BLaER1 (cell line): ENCODE data around the gene CMTM4.
"Not testable (repeated sequence)": the region's sequence is repeated elsewhere in the genome, so short reads cannot be mapped to it uniquely, and the experiment has no call there.

Experiments
- H3K27ac ChIP-seq: shearing (Covaris generic); formaldehyde crosslinking; 2 replicates; pipeline ENCODE4 v1.8.1; 2022
- H3K27me3 ChIP-seq: shearing (Covaris generic); formaldehyde crosslinking; 2 replicates; pipeline ENCODE4 v1.8.1; 2022
- H3K36me3 ChIP-seq: shearing (Covaris generic); formaldehyde crosslinking; 2 replicates; pipeline ENCODE4 v1.8.1; 2022
- H3K4me1 ChIP-seq: shearing (Covaris generic); formaldehyde crosslinking; 2 replicates; pipeline ENCODE4 v1.8.1; 2022
- H3K4me2 ChIP-seq: shearing (Covaris generic); formaldehyde crosslinking; 2 replicates; pipeline ENCODE4 v1.8.1; 2022
- H3K4me3 ChIP-seq: shearing (Covaris generic); formaldehyde crosslinking; 2 replicates; pipeline ENCODE4 v1.8.1; 2022
- H3K9ac ChIP-seq: shearing (Covaris generic); formaldehyde crosslinking; 2 replicates; pipeline ENCODE4 v1.8.1; 2022
- H3K9me3 ChIP-seq: shearing (Covaris generic); formaldehyde crosslinking; 2 replicates; pipeline ENCODE4 v1.8.1; 2022
- H4K20me1 ChIP-seq: shearing (Covaris generic); formaldehyde crosslinking; 2 replicates; pipeline ENCODE4 v1.8.1; 2022
- Cebpa-rat ChIP-seq: shearing (Covaris generic); IDR thresholded peaks from 2 replicates; pipeline ENCODE4 v1.8.1; 2022

The CMTM4 gene

DNA sequence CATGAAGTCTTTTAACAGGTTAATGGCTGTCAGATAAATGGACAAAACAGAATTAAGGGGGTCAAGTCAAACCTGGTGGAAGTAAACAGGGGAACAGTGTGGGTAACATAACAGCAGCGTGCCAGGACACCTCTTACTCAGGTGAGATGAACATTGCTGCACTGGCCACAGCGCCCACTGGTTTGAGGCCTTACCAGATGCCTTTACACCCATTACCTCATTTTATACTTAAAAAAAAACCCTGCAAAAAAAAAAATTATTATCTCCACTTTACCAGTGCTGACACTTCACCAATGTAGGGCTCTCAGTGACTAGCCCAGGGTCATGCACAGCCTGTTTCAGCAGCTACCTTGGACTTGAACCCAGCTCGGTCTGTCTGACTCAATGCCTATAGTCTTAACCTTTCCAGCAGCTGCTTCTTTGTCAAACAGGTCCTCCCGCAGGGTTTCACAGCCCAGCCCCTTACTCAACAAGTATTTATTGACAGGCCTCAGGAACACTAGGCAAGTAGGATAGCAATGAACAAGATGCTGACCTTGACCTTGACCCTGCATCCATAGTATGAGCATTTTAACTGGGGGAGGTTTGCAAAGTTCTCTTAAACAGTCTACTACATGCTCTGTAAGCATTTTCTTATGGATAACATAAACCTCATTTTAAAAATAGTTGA, 61.9 kb downstream of the CMTM4 start:
- TF ChIP-seq Cebpa-rat: no peak
- H3K4me2 ChIP-seq: no peak overlapping the region
- H3K27me3 ChIP-seq: no peaks in the 10 kb centered on the region
- no peak overlapping the region for H3K27ac ChIP-seq
- no peaks in the 10 kb centered on the region for H3K9me3 ChIP-seq
- H4K20me1 ChIP-seq: peaks cover 6% of the 10 kb centered on the region; the same call in 1 of the 2 replicates
- peaks cover 4% of the 10 kb centered on the region; the same call in 1 of the 2 replicates for H3K4me1 ChIP-seq
- no peak overlapping the region for H3K4me3 ChIP-seq
- H3K9ac ChIP-seq: no peak overlapping the region
- no peaks in the 10 kb centered on the region for H3K36me3 ChIP-seq

DNA sequence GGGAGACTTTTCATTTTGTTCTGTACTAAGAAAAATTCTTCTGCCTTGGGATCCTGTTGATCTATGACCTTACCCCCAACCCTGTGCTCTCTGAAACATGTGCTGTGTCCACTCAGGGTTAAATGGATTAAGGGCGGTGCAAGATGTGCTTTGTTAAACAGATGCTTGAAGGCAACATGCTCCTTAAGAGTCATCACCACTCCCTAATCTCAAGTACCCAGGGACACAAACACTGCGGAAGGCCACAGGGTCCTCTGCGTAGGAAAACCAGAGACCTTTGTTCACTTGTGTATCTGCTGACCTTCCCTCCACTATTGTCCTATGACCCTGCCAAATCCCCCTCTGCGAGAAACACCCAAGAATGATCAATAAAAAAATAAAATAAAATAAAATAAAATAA, 65.0 kb downstream of the CMTM4 start:
- not testable (repeated sequence) for H3K27ac ChIP-seq, H4K20me1 ChIP-seq, H3K4me2 ChIP-seq, H3K4me1 ChIP-seq, H3K9me3 ChIP-seq, H3K27me3 ChIP-seq, H3K9ac ChIP-seq, H3K36me3 ChIP-seq, H3K4me3 ChIP-seq

DNA sequence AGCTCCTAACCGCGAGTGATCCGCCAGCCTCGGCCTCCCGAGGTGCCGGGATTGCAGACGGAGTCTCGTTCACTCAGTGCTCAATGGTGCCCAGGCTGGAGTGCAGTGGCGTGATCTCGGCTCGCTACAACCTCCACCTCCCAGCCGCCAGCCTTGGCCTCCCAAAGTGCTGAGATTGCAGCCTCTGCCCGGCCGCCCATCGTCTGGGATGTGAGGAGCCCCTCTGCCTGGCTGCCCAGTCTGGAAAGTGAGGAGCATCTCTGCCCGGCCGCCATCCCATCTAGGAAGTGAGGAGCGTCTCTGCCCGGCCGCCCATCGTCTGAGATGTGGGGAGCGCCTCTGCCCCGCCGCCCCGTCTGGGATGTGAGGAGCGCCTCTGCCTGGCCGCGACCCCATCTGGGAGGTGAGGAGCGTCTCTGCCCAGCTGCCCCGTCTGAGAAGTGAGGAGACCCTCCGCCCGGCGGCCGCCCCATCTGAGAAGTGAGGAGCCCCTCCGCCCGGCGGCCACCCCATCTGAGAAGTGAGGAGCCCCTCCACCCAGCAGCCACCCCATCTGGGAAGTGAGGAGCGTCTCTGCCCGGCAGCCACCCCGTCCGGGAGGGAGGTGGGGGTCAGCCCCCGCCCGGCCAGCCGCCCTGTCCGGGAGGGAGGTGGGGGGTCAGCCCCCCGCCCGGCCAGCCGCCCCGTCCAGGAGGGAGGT, 65.8 kb downstream of the CMTM4 start:
- not testable (repeated sequence) for H3K4me3 ChIP-seq, H3K27ac ChIP-seq, H3K4me2 ChIP-seq, H3K9ac ChIP-seq, H3K27me3 ChIP-seq, H4K20me1 ChIP-seq, H3K9me3 ChIP-seq, H3K36me3 ChIP-seq, H3K4me1 ChIP-seq

DNA sequence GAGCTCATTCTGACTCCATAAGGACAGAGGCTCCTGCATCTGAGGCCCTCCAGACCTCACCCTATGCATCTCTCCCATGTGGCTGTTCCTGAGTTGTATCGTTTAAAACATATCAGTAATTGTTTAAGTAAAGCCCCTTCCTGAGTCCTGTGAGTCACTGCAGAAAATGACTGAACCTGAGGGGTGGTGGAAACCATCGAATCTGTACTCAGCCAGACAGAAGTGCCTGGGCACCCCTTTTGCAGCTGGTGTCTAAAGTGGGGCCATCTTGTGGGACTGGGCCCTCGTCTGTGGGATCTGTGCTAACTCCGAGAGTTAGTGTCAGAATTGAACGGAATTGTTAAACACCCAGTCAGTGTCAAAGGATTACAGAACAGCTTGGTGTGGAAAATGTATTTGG, 66.7 kb downstream of the CMTM4 start:
- H3K9ac ChIP-seq: no peak overlapping the region
- H3K27ac ChIP-seq: no peak overlapping the region
- H3K27me3 ChIP-seq: no peaks in the 10 kb centered on the region
- no peak overlapping the region for H3K4me2 ChIP-seq
- H3K36me3 ChIP-seq: no peaks in the 10 kb centered on the region
- TF ChIP-seq Cebpa-rat: no peak
- H3K9me3 ChIP-seq: no peaks in the 10 kb centered on the region
- no peaks in the 10 kb centered on the region for H4K20me1 ChIP-seq
- H3K4me1 ChIP-seq: no peaks in the 10 kb centered on the region
- no peak overlapping the region for H3K4me3 ChIP-seq

DNA sequence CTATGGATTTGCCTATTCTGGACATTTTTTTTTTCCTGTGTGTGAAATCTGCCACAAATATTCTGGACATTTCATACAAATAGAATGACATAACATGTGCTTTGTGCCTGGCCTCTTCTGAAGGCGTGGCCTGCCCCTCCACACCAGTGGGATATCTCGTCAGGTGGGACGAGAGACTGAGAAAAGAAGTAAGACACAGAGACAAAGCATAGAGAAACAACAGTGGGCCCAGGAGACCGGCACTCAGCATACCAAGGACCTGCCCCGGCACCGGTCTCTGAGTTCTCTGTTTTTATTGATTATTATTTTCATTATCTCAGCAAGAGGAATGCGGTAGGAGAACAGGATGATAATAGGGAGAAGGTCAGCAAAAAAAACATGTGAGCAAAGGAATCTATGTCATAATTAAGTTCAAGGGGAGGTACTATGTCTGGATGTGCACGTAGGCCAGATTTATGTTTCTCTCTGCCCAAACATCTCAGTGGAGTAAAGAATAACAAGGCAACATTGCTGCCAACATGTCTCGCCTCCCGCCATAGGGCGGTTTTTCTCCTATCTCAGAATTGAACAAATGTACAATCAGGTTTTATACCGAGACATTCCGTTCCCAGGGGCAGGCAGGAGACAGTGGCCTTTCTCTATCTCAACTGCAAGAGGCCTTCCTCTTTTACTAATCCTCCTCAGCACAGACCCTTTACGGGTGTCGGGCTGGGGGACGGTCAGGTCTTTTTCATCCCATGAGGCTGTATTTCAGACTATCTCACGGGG, 68.7 kb downstream of the CMTM4 start:
- H3K4me2 ChIP-seq, H3K4me1 ChIP-seq, H3K4me3 ChIP-seq: not testable (repeated sequence)

DNA sequence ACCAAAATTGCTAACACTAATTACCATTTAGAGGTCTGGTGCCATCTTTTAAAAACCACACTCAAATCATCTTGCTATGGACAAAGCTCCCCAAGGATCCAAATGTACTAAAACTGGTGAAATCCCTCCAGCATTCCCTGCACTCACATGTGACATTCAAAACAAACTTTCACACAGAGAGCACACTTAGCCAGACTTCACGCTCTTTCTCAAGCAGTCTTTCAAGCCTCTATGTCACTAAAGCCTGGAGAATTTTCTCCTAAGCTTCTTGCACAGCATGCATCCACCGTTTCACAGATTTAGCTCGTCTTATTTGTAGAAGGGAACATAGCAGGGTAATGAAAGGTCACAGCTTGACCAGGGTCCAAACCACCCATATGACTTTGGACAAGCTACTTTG, 72.8 kb downstream of the CMTM4 start:
- H3K9me3 ChIP-seq: no peaks in the 10 kb centered on the region
- no peak overlapping the region for H3K27ac ChIP-seq
- no peak overlapping the region for H3K9ac ChIP-seq
- H4K20me1 ChIP-seq: no peaks in the 10 kb centered on the region
- H3K4me2 ChIP-seq: no peak overlapping the region
- H3K4me1 ChIP-seq: peaks cover 29% of the 10 kb centered on the region
- H3K36me3 ChIP-seq: peaks cover 9% of the 10 kb centered on the region; the same call in 1 of the 2 replicates
- no peak overlapping the region for H3K4me3 ChIP-seq
- TF ChIP-seq Cebpa-rat: no peak
- no peaks in the 10 kb centered on the region for H3K27me3 ChIP-seq

More for the DNA sequence above, 68.7 kb downstream of the CMTM4 start:
- not testable (repeated sequence) for H3K9me3 ChIP-seq, H3K36me3 ChIP-seq, H4K20me1 ChIP-seq, H3K27me3 ChIP-seq, H3K9ac ChIP-seq, H3K27ac ChIP-seq

DNA sequence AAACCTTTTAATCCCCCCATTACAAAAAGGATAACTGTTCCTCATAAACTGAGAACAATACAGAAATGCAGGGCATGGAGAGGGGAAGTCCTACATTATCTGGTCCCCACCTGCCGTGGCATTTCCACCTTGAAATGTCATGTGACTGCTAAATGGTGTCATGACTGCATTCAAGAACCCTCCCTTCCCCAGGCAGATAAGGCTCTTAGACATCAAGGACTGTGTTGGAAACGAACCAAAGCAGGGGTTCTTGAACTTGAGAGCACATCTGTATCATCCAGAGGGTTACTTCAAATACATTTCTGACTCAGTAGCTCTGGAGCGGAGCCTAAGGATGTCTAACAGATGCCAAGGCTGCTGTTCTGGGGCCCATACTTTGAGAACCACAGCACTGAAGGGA, 73.7 kb downstream of the CMTM4 start:
- Histone ChIP-seq H3K9me3 (no peaks in the 10 kb centered on the region), H4K20me1 (no peaks in the 10 kb centered on the region), H3K4me1 (peaks cover 29% of the 10 kb centered on the region), H3K27me3 (no peaks in the 10 kb centered on the region), H3K36me3 (peaks cover 13% of the 10 kb centered on the region; the same call in 1 of the 2 replicates), H3K27ac (no peak overlapping the region), H3K4me2 (peak overlapping the region; percentile 26; the same call in 1 of the 2 replicates), H3K9ac (no peak overlapping the region), H3K4me3 (no peak overlapping the region)
- no peak for TF ChIP-seq Cebpa-rat

DNA sequence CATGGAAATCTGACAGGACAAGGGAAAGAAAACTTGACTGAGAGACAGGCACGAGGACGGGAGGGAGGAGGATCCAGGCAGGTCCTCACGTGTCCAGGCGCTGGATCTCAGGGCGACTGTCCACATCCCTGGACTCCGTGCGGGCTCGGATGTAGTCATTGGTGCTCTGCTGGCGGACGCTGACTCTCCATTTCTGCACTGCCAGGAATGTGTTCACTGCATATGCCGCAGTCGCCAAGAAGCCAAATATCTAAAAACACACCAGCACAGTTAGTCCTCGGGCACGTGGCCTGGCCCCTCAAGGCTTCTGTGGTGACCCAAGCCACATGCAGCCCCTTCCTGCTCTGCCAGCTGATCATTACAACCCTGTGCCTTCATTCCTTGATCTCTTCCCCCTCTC, 74.6 kb downstream of the CMTM4 start:
- Histone ChIP-seq H3K9ac (no peak overlapping the region), H3K27me3 (no peaks in the 10 kb centered on the region), H3K4me3 (no peak overlapping the region), H3K27ac (no peak overlapping the region), H3K4me2 (peak overlapping the region; percentile 26; the same call in 1 of the 2 replicates), H3K36me3 (peaks cover 13% of the 10 kb centered on the region; the same call in 1 of the 2 replicates), H3K4me1 (peaks cover 29% of the 10 kb centered on the region), H4K20me1 (no peaks in the 10 kb centered on the region), H3K9me3 (no peaks in the 10 kb centered on the region)
- no peak for TF ChIP-seq Cebpa-rat

DNA sequence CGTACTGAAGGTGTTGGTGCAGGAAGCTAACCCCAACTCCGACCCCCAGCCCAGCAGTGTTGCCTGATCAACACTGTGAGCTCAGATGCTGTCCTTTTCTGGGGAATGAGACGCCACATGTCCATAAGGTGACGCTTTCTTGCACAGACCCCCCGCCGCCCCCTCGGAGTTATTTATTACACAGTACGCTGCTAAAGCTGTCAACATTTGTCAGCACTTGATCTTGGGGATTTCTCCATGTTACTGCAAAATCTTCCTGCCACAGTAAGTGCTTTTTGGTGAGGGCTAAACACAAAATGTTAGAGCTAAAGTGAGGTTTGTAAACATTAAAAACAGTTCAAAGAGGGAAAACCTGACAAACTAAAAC, 76.1 kb downstream of the CMTM4 start:
- H3K27ac ChIP-seq: no peak overlapping the region
- H3K9ac ChIP-seq: no peak overlapping the region
- H3K4me2 ChIP-seq: no peak overlapping the region; the same call in 1 of the 2 replicates
- no peaks in the 10 kb centered on the region for H3K9me3 ChIP-seq
- H3K4me1 ChIP-seq: peaks cover 29% of the 10 kb centered on the region
- H3K36me3 ChIP-seq: peaks cover 16% of the 10 kb centered on the region; the same call in 1 of the 2 replicates
- no peaks in the 10 kb centered on the region for H3K27me3 ChIP-seq
- H4K20me1 ChIP-seq: no peaks in the 10 kb centered on the region
- H3K4me3 ChIP-seq: no peak overlapping the region
- no peak for TF ChIP-seq Cebpa-rat
